GM18517 (cell line): ENCODE data around the gene MTERF4.

Experiments
- ATAC-seq: cut with Tn5 transposase; IDR thresholded peaks from one replicate; pipeline ENCODE4 v1.9.1; 2021; ENCODE audit warnings: mild to moderate bottlenecking, moderate library complexity; ENCODE audit not compliant: unreplicated experiment

Gene MTERF4

GRCh38 chr2:241052677-241053360, 49.3 kb downstream of the MTERF4 start:
- no peak for ATAC-seq

DNA sequence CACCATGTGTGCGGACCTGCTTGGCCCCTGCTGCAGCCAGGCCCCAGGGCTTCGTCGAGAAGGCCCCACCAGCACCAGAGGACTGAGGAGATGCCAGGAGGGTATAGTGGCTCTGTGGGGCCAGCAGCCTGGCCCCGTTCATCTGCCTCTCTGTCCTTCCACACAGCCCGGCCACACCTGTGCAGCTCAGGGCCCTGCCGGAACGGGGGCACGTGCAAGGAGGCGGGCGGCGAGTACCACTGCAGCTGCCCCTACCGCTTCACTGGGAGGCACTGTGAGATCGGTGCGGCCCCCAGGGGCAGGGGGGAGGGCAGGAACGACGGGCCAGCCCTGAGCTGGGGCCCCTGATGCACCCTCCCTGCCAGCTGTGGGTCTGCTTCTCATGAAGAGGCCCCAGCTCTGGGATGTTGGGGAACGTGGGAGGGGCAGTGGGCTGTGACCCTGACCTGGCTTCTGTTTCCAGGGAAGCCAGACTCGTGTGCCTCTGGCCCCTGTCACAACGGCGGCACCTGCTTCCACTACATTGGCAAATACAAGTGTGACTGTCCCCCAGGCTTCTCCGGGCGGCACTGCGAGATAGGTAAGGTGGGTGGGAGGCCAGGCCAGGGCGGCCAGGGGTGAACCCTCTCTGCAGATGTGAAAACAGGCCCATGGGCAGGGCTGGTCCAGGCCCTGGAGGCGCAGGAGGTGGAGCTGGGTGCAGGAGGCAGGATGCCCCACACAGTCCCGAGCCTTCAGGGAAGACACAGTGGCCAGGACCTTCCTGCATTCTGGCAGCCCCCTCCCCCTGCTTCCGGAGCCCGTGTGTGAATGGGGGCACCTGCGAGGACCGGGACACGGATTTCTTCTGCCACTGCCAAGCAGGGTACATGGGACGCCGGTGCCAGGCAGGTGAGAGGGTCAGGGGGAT, 50.3 kb downstream of the MTERF4 start:
- no peak for ATAC-seq

- ATAC-seq: no peak
These were observed 51.2 kb downstream of the MTERF4 start for GRCh38 chr2:241050624-241051577.

DNA sequence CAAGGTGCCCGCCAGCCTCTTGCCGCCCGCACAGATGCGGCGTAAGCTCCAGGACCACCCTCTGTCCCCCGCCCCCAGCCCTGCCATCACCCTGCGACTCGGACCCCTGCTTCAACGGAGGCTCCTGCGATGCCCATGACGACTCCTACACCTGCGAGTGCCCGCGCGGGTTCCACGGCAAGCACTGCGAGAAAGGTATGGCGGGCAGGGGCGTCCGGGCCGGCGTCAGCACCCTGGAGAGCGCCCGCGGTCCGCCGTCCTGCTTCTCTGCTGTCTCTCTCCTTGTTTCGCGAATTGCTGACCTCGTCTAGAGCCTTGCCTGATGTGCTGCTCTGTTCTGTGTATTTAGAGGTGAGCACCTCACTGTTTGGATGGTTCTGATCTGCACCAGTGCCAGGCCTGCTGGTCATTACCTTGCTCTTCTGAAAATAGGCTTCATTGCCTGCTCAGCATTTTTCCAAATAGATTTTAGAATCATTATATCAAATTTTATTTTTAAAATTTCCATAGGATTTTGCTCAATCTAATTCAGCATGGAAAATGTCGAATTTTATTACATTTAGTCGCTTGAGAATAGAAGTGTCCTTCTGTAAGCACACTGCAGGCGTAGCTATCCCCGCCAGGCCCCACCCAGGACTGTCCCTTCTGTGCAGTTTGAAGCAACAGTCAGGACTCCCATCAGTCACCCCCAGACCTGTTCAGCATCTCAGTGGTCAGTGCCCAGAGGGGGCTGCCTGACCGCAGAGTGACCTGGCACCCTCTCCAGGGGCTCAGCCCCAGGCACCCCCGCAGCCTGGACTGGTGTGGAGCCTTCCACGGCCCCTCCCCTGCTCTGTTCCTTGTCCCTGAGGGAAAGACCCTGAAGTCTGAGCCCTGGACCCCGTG, 52.1 kb downstream of the MTERF4 start:
- ATAC-seq: no peak

DNA sequence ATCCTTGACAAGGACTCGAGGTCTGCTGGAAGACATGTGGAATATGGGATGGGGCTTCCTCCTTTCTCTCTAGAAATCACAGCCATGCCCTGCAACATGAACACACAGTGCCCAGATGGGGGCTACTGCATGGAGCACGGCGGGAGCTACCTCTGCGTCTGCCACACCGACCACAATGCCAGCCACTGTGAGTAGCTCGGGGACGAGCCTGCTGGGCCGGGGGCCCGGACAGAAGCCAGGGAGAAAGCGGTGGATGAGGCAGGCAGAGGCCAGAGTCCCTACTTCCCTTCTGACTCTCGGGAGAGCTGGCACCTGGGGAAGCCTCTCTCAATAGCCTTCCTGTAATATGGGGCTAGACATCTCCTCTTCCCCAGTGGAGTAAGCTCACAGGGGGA, 53.1 kb downstream of the MTERF4 start:
- no peak for ATAC-seq

DNA sequence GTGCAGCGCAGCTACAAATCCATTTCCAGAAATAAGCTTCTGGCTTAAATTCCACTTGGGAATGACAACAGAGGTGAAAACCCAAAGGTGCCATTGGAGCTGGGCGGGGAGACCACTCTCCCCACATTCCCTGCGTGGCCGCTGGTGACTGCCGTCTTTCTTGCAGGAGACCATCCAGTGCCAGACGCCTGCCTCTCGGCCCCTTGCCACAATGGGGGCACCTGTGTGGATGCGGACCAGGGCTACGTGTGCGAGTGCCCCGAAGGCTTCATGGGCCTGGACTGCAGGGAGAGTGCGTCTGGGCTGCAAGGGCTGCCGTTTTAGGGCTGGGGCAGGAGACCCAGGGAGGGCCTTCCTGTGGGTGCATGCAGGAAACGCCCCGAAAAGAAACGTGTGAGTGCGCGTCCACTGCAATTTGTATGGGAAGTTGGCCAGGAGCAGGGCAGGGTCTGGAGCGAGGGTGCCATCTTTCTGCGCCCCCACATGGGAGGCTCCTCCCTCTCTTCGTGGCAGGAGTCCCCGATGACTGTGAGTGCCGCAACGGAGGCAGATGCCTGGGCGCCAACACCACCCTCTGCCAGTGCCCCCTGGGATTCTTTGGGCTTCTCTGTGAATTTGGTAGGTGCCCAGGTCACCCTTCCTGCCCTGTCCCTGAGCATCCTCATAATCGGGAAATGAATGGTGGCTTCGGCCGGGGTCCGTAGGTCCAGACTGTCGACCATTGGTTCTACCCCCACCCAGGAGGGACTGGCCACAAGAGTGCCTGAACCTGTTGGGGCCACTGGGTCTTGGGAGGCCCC, 53.7 kb downstream of the MTERF4 start:
- ATAC-seq: no peak

DNA sequence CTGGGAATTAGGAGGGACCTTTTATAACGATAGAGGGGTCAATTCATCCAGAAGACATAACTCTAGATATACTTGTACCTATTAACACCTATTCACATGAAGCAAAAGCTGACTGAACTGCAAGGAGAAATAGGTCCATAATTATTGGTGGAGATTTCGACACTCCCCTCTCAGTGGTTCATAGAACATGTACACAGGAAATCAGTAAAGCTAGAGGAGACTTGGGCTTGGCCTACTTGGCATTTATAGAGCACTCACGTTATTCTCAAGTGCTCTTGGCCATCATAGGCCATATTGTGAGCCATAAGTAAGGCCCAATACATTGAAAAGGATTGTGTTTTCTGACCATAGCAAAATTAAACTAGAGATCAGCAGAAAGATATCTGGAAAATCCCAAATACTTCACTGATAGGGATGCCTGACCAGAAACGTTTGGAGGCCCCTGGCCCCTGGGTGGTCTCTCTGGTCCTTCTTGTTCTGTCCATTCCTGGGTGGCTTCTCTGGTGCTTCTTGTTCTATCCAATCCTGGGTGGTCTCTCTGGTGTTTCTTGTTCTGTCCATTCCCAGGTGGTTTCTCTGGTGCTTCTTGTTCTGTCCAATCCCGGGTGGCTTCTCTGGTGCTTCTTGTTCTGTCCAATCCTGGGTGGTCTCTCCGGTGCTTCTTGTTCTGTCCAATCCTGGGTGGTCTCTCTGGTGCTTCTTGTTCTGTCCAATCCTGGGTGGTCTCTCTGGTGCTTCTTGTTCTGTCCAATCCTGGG, 54.7 kb downstream of the MTERF4 start:
- no peak for ATAC-seq
